SK-N-SH (cell line): ENCODE data around the gene COX5A. TPM values are rescaled to one million over a fixed set of nuclear protein-coding genes. Genes with fewer than 3 reads are reported as not detected.

Source experiments
- CTCF ChIA-PET: fragments of 300-600, 350-600 bp; formaldehyde crosslinking; extraction: SDS; loops from one replicate; lab custom pipeline; 2021; lab: Yijun Ruan, JAX
- POLR2A ChIA-PET: fragments of 350-600 bp; sonication (Branson Sonifier 250); formaldehyde crosslinking; extraction: SDS; loops from one replicate; lab custom pipeline; 2020; ENCODE audit warnings: antibody characterized with exemption, inconsistent platforms; lab: Yijun Ruan, JAX
- DNase-seq: peaks from one replicate; pipeline ENCODE4 v3.0.0; 2012
- H2AFZ ChIP-seq: fragments of 200-600 bp; sonication (generic); 2 replicates; pipeline ENCODE4 v1.8.1; 2016; ENCODE audit warnings: antibody characterized with exemption, mild to moderate bottlenecking, low read depth
- H3F3A ChIP-seq: fragments of 200-600 bp; sonication (generic); replicated peaks from 2 replicates; pipeline ENCODE3; 2016; ENCODE audit warnings: antibody characterized with exemption, mild to moderate bottlenecking; ENCODE audit not compliant: insufficient read depth
- H3K27ac ChIP-seq, 2 experiments: fragments of 200-500 bp in 1 of 2; fragments of 200-600 bp in 1 of 2; sonication (Bioruptor generic) in 1 of 2; sonication (generic), shearing (Covaris generic) in 1 of 2; 2 replicates each; pipeline versions ENCODE4 v1.5.1 to v1.6.1; 2014 to 2016; ENCODE audit warnings: low read depth in 2 of 2, inconsistent platforms in 1 of 2, low read length in 1 of 2, mild to moderate bottlenecking in 1 of 2, mixed read lengths in 1 of 2
- H3K27me3 ChIP-seq: fragments of 200-600 bp; sonication (generic), shearing (Covaris generic); 2 replicates; pipeline ENCODE4 v1.6.1; 2016; ENCODE audit warnings: mixed run types; ENCODE audit not compliant: insufficient read depth
- H3K36me3 ChIP-seq, 2 experiments: fragments of 200-500 bp in 1 of 2; fragments of 200-600 bp in 1 of 2; sonication (Bioruptor generic) in 1 of 2; sonication (generic) in 1 of 2; replicated peaks in 1 of 2; 2 replicates each; pipeline versions ENCODE3 to v1.5.1; 2014 to 2016; ENCODE audit warnings: low read length in 1 of 2, mild to moderate bottlenecking in 1 of 2; ENCODE audit not compliant: insufficient read depth in 2 of 2, control insufficient read depth in 1 of 2
- H3K4me1 ChIP-seq, 2 experiments: fragments of 200-500 bp in 1 of 2; fragments of 200-600 bp in 1 of 2; sonication (Bioruptor generic) in 1 of 2; sonication (generic), shearing (Covaris generic) in 1 of 2; 2 replicates each; pipeline versions ENCODE4 v1.5.1 to v1.6.1; 2014 to 2016; ENCODE audit warnings: low read depth in 1 of 2, low read length in 1 of 2, mixed run types in 1 of 2; ENCODE audit not compliant: insufficient read depth in 2 of 2, control insufficient read depth in 1 of 2
- H3K4me2 ChIP-seq: fragments of 200-600 bp; sonication (generic), shearing (Covaris generic); 2 replicates; pipeline ENCODE4 v1.6.1; 2017; ENCODE audit warnings: mixed run types
- H3K4me3 ChIP-seq, 2 experiments: fragments of 200-500 bp in 1 of 2; fragments of 200-600 bp in 1 of 2; sonication (Bioruptor generic) in 1 of 2; sonication (generic), shearing (Covaris generic) in 1 of 2; 2 replicates each; pipeline versions ENCODE4 v1.5.1 to v1.8.1; 2014 to 2016; ENCODE audit warnings: low read depth in 2 of 2, inconsistent platforms in 1 of 2, low read length in 1 of 2, mild to moderate bottlenecking in 1 of 2, mixed read lengths in 1 of 2, moderate library complexity in 1 of 2
- H3K79me2 ChIP-seq: fragments of 200-600 bp; sonication (generic); 2 replicates; pipeline ENCODE4 v1.8.1; 2017; ENCODE audit warnings: mild to moderate bottlenecking; ENCODE audit not compliant: insufficient read depth
- H3K9ac ChIP-seq: fragments of 200-600 bp; sonication (generic); 2 replicates; pipeline ENCODE4 v1.6.1; 2017; ENCODE audit warnings: mixed run types
- H3K9me2 ChIP-seq: fragments of 200-600 bp; sonication (generic); 2 replicates; pipeline ENCODE4 v1.6.1; 2017; ENCODE audit warnings: mixed run types
- H3K9me3 ChIP-seq: fragments of 200-600 bp; sonication (generic); 2 replicates; pipeline ENCODE4 v1.6.1; 2017; ENCODE audit warnings: mixed run types, mild to moderate bottlenecking, moderate library complexity
- H4K20me1 ChIP-seq: fragments of 200-600 bp; sonication (generic); 2 replicates; pipeline ENCODE4 v1.6.1; 2017; ENCODE audit warnings: mild to moderate bottlenecking, mixed run types; ENCODE audit not compliant: insufficient read depth
- CHD2 ChIP-seq: fragments of 150-350 bp; IDR thresholded peaks from 2 replicates; pipeline ENCODE4 v1.6.1; 2018; ENCODE audit warnings: low read length; ENCODE audit not compliant: partially characterized antibody
- CTCF ChIP-seq: fragments of 200-600 bp; sonication (generic); IDR thresholded peaks from 2 replicates; pipeline ENCODE4 v1.6.1; 2017; ENCODE audit warnings: antibody characterized with exemption, mild to moderate bottlenecking, moderate library complexity
- FOSL2 ChIP-seq: IDR thresholded peaks from 2 replicates; pipeline ENCODE4 v1.4.0; 2012; ENCODE audit warnings: low read depth, mild to moderate bottlenecking, moderate library complexity, borderline replicate concordance
- FOXJ3 ChIP-seq: sonication (generic); formaldehyde crosslinking; IDR thresholded peaks from 2 replicates; pipeline ENCODE4 v1.5.1; 2020; ENCODE audit warnings: mild to moderate bottlenecking, missing genetic modification reagents
- FOXM1 ChIP-seq: IDR thresholded peaks from 2 replicates; pipeline ENCODE4 v1.4.0; 2012; ENCODE audit warnings: low read depth, mild to moderate bottlenecking
- JUND ChIP-seq: IDR thresholded peaks from 2 replicates; pipeline ENCODE4 v1.4.0; 2012
- MXI1 ChIP-seq: IDR thresholded peaks from 2 replicates; pipeline ENCODE4 v1.6.1; 2012; ENCODE audit warnings: mild to moderate bottlenecking, low read depth, low read length, improper control_type of control experiment
- PBX3 ChIP-seq: IDR thresholded peaks from 2 replicates; pipeline ENCODE4; 2012
- POLR2AphosphoS5 ChIP-seq: IDR thresholded peaks from 2 replicates; pipeline ENCODE4 v1.6.1; 2012; ENCODE audit warnings: low read depth, low read length
- RAD21 ChIP-seq: IDR thresholded peaks from 2 replicates; pipeline ENCODE4 v1.6.1; 2012; ENCODE audit warnings: mild to moderate bottlenecking, low read length
- REST ChIP-seq: IDR thresholded peaks from 2 replicates; pipeline ENCODE4 v1.6.1; 2012; ENCODE audit warnings: mild to moderate bottlenecking, low read depth, low read length, moderate library complexity
- SIN3A ChIP-seq: IDR thresholded peaks from 2 replicates; pipeline ENCODE4 v1.6.1; 2012; ENCODE audit warnings: low read depth, mild to moderate bottlenecking, low read length, moderate library complexity, borderline replicate concordance
- SMC3 ChIP-seq: IDR thresholded peaks from 2 replicates; pipeline ENCODE4 v1.6.1; 2012; ENCODE audit warnings: low read depth, low read length, improper control_type of control experiment
- TAF1 ChIP-seq: IDR thresholded peaks from 2 replicates; pipeline ENCODE4 v1.6.1; 2012; ENCODE audit warnings: low read depth, mild to moderate bottlenecking, low read length, moderate library complexity, borderline replicate concordance
- TEAD4 ChIP-seq: IDR thresholded peaks from 2 replicates; pipeline ENCODE4 v1.4.0; 2012; ENCODE audit warnings: mild to moderate bottlenecking, borderline replicate concordance; ENCODE audit not compliant: insufficient read depth
- USF1 ChIP-seq: IDR thresholded peaks from 2 replicates; pipeline ENCODE4 v1.4.0; 2012; ENCODE audit warnings: low read depth, borderline replicate concordance
- USF2 ChIP-seq: fragments of 150-350 bp; IDR thresholded peaks from 2 replicates; pipeline ENCODE4 v1.6.1; 2017; ENCODE audit warnings: antibody characterized with exemption, low read length, low read depth, borderline replicate concordance
- WGBS: methylation state at CpG from one replicate; pipeline ENCODE4 v1.1.6; 2017; ENCODE audit warnings: low lambda C conversion rate; 5-methylcytosine and 5-hydroxymethylcytosine counted together
- polyA plus RNA-seq, 3 experiments: library from polyadenylated mRNA; depleted of rRNA; stranded (reverse); fragments of >200 nt; gene quantifications; 2 replicates each; pipeline ENCODE4 v1.2.3, GENCODE V29; 2012

The COX5A gene
- polyA plus RNA-seq, 1 of the 3 experiments (the other 2 are of a cell fraction): 158 TPM

GRCh38 chr15:74977599-74977998 is 39.7 kb upstream of the COX5A start:
- Histone ChIP-seq H3F3A (peaks cover 5% of the 10 kb centered on the region), H3K4me3 (no peak overlapping the region), H4K20me1 (no peaks in the 10 kb centered on the region), H3K4me1 (peaks cover 0 to 4% of the 10 kb centered on the region in 2 experiments; a peak in 1 of 4 replicates), H3K36me3 (no peaks in the 10 kb centered on the region), H3K27ac (no peak overlapping the region), H3K4me2 (no peak overlapping the region), H3K9me3 (no peaks in the 10 kb centered on the region), H3K9ac (no peak overlapping the region), H3K9me2 (no peaks in the 10 kb centered on the region), H2AFZ (no peak overlapping the region), H3K27me3 (no peaks in the 10 kb centered on the region), H3K79me2 (no peaks in the 10 kb centered on the region)
- POLR2A ChIA-PET: interaction anchor here (2.2 kb wide), 1 partner anchor 21 kb away, joined by 8 read pairs; the partner anchor contains the start of gene RPP25
- WGBS: 54% methylated on average over 4 of the region's 4 CpGs
- CTCF ChIA-PET: interaction anchor here (0.7 to 1.3 kb wide), 3 partner anchors 10 to 27 kb away, joined by 3 to 9 read pairs (median 3); no protein-coding TSS in a partner anchor
- no peak for DNase-seq
- TF ChIP-seq SIN3A (no peak), FOXJ3 (CRISPR knock-in tag) (no peak), TAF1 (no peak), USF1 (no peak), POLR2AphosphoS5 (no peak), TEAD4 (no peak), SMC3 (no peak), CTCF (no peak), PBX3 (no peak), JUND (no peak), FOSL2 (no peak), REST (no peak), FOXM1 (no peak), MXI1 (no peak), USF2 (no peak), CHD2 (no peak), RAD21 (no peak)
- TF ChIP-seq, all 33 proteins: peak for 0
